Body of pancreas (tissue), 4 donors: ENCODE data around the gene RFK. TPM values are rescaled to one million over a fixed set of nuclear protein-coding genes. Genes with fewer than 3 reads are reported as not detected.

Experiments
- ATAC-seq: fragments of 150-250 bp; one replicate; pipeline ENCODE4 v1.9.1; 2016
- DNase-seq, 4 donors: peaks; one replicate each; pipeline ENCODE4 v3.0.0-alpha.2; 2019
- H3K27ac ChIP-seq, 4 donors: fragments of 200-600 bp; sonication (generic); 1 replicate in 3 of 4; 2 replicates in 1 of 4; pipeline versions ENCODE4 v1.5.1 to v1.6.1; 2016 to 2019; ENCODE audit warnings: mild to moderate bottlenecking in 1 of 4, mixed read lengths in 1 of 4, moderate library complexity in 1 of 4
- H3K27me3 ChIP-seq, 2 donors: fragments of 200-600 bp; sonication (generic); one replicate each; pipeline ENCODE4 v1.6.0; 2016; ENCODE audit warnings: mild to moderate bottlenecking in 1 of 2
- H3K36me3 ChIP-seq, 2 donors: fragments of 200-600 bp; sonication (generic); replicated peaks in 1 of 2; 2 replicates each; pipeline ENCODE4 v1.5.1; 2016; ENCODE audit warnings: low read depth in 2 of 2; ENCODE audit not compliant: insufficient read depth in 1 of 2
- H3K4me1 ChIP-seq: fragments of 200-600 bp; sonication (generic); one replicate; pipeline ENCODE4 v1.6.0; 2016
- H3K4me3 ChIP-seq, 2 donors: fragments of 200-600 bp; sonication (generic); 1 replicate in 1 of 2; 2 replicates in 1 of 2; pipeline ENCODE4 v1.5.1; 2016 to 2019
- H3K9me3 ChIP-seq, 3 donors: fragments of 200-600 bp; sonication (generic); 1 replicate in 2 of 3; 2 replicates in 1 of 3; pipeline ENCODE4 v1.5.1; 2016
- POLR2A ChIP-seq, 3 donors: fragments of 450-650 bp; IDR thresholded peaks; one replicate each; pipeline ENCODE4 v1.6.1; 2016; ENCODE audit warnings: antibody characterized with exemption in 3 of 3, mild to moderate bottlenecking in 2 of 3
- WGBS, 2 donors: methylation state at CpG; one replicate each; pipeline ENCODE4 v1.1.5; 2017; 5-methylcytosine and 5-hydroxymethylcytosine counted together
- intact Hi-C: fragments of 100-400 bp; cut with DNase I; formaldehyde crosslinking; loops from one replicate; pipeline ENCODE4 v1.15.1; 2023
- total RNA-seq, 2 donors: library from RNA; depleted of rRNA; stranded (reverse); fragments of >200 nt; gene quantifications; one replicate each; pipeline ENCODE4 v1.1.0, GENCODE V29; 2016
- TF ChIP-seq, protein P1 (sequence below), 7 experiments: fragments of 450-650 bp in 4 of 7; fragments of 200-600 bp in 3 of 7; sonication (generic) in 3 of 7; IDR thresholded peaks; one replicate each; pipeline ENCODE4 v1.5.1; 2016 to 2019; ENCODE audit warnings: antibody characterized with exemption in 7 of 7

Gene RFK
- total RNA-seq, 2 donors from 2014 or later, result 7.6 to 13.0 TPM

- ATAC-seq, result no peak
- no peaks in the 10 kb centered on the region for H3K9me3 ChIP-seq
- DNase-seq, result no peak
- H3K4me3 ChIP-seq, result no peak overlapping the region
- 57 to 71% methylated on average over 3 of the region's 3 CpGs for WGBS, 2 donors
- H3K4me1 ChIP-seq, result no peaks in the 10 kb centered on the region
- no peaks in the 10 kb centered on the region for H3K36me3 ChIP-seq
- H3K27me3 ChIP-seq, result no peaks in the 10 kb centered on the region
- intact Hi-C loops, result no loop called here
- no peak overlapping the region for H3K27ac ChIP-seq
- TF ChIP-seq POLR2A (IDR thresholded peaks at IDR 0.05), result no peak
- TF ChIP-seq, protein P1, sequence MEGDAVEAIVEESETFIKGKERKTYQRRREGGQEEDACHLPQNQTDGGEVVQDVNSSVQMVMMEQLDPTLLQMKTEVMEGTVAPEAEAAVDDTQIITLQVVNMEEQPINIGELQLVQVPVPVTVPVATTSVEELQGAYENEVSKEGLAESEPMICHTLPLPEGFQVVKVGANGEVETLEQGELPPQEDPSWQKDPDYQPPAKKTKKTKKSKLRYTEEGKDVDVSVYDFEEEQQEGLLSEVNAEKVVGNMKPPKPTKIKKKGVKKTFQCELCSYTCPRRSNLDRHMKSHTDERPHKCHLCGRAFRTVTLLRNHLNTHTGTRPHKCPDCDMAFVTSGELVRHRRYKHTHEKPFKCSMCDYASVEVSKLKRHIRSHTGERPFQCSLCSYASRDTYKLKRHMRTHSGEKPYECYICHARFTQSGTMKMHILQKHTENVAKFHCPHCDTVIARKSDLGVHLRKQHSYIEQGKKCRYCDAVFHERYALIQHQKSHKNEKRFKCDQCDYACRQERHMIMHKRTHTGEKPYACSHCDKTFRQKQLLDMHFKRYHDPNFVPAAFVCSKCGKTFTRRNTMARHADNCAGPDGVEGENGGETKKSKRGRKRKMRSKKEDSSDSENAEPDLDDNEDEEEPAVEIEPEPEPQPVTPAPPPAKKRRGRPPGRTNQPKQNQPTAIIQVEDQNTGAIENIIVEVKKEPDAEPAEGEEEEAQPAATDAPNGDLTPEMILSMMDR (IDR thresholded peaks at IDR 0.05), result no peak
Measured at GRCh38 chr9:76351006-76351405, 43.2 kb downstream of the RFK start.

DNA sequence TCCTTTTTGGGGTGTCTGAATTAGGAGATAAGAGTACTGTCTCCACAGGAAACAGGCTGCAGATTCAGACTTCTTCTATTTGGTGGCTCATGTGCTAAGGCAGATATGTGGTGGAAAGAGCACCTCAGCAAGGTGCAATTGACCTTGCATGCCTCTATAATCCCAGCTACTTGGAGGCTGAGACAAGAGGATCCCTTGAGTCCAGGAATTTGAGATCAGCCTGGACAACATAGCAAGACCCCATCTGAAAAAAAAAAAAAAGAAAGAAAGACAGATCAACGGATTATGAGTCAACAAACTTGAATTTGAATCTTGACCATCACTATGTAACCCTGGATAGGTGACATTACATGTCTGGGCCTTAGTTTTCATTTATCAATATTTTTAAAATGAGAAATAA, 44.4 kb downstream of the RFK start:
- no peaks in the 10 kb centered on the region for H3K27me3 ChIP-seq
- no peak overlapping the region for H3K27ac ChIP-seq
- ATAC-seq (no peak), DNase-seq (no peak)
- no peaks in the 10 kb centered on the region for H3K9me3 ChIP-seq
- intact Hi-C loops, result no loop called here
- 55 to 71% methylated on average over 1 of the region's 1 CpG for WGBS, 2 donors
- H3K4me3 ChIP-seq, result no peak overlapping the region
- H3K36me3 ChIP-seq, result no peaks in the 10 kb centered on the region
- no peaks in the 10 kb centered on the region for H3K4me1 ChIP-seq
- TF ChIP-seq, protein P1 (IDR thresholded peaks at IDR 0.05), result no peak
- no peak for TF ChIP-seq POLR2A (IDR thresholded peaks at IDR 0.05)

GRCh38 chr9:76342858-76343257, 51.4 kb downstream of the RFK start:
- WGBS, 2 donors, result 95 to 96% methylated on average over 2 of the region's 2 CpGs
- ATAC-seq, result no peak
- Histone ChIP-seq H3K4me3 (no peak overlapping the region), H3K9me3 (no peaks in the 10 kb centered on the region), H3K4me1 (no peaks in the 10 kb centered on the region), H3K36me3 (no peaks in the 10 kb centered on the region), H3K27ac (no peak overlapping the region), H3K27me3 (no peaks in the 10 kb centered on the region)
- intact Hi-C loops, result no loop called here
- TF ChIP-seq POLR2A (IDR thresholded peaks at IDR 0.05), result no peak
- TF ChIP-seq, protein P1 (IDR thresholded peaks at IDR 0.05), result no peak
- no peak for DNase-seq

DNA sequence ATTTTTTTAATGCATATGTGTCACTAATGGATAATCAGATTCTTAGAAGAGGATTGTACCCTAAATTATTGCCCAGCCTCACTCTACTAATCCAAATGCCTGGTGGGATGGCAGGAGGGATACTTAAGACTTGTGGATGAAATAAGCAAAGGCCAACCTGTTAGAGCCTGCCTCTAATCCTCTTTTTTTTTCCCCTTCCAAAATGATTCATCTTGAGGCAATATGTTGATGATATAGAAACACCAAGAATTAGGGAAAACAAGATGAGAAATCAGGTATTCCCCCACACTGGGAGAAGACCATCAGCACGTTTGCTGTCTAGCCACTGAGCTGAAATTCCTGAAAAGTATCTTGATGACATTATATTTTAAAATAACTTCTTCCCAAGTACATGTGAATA, 52.0 kb downstream of the RFK start:
- intact Hi-C loops, result no loop called here

DNA sequence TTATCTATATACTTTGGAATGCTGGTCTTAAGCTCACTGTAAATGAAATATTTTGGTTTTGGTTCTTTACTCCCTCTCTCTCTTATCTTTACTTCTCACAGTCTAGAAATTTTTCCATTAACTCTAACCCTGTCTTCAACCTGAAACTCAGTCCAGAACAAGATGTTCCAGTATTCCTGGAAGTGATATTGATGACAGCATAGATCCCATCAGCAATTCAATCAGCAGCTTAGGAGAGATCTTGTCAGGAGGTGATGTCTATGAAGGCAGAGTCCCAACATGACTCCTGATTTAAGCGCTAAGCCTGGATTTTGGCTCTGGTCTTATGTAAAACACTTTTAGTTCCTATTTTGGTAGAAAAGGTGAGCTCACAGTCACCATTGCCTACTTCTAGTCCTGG, 52.6 kb downstream of the RFK start:
- H3K27ac ChIP-seq, result no peak overlapping the region
- no peak for ATAC-seq
- no peaks in the 10 kb centered on the region for H3K9me3 ChIP-seq
- H3K36me3 ChIP-seq, result no peaks in the 10 kb centered on the region
- no peak overlapping the region for H3K4me3 ChIP-seq
- H3K4me1 ChIP-seq, result no peaks in the 10 kb centered on the region
- DNase-seq, result no peak
- no peaks in the 10 kb centered on the region for H3K27me3 ChIP-seq
- intact Hi-C loops, result no loop called here
- TF ChIP-seq POLR2A (IDR thresholded peaks at IDR 0.05), result no peak
- TF ChIP-seq, protein P1 (IDR thresholded peaks at IDR 0.05), result no peak
- 100% methylated on average over 1 of the region's 1 CpG for WGBS, 2 donors

More for the DNA sequence above, 52.0 kb downstream of the RFK start:
- ATAC-seq (no peak), DNase-seq (no peak)
- 89 to 90% methylated on average over 1 of the region's 1 CpG for WGBS, 2 donors
- Histone ChIP-seq H3K27me3 (no peaks in the 10 kb centered on the region), H3K9me3 (no peaks in the 10 kb centered on the region), H3K36me3 (no peaks in the 10 kb centered on the region), H3K27ac (no peak overlapping the region), H3K4me1 (no peaks in the 10 kb centered on the region), H3K4me3 (no peak overlapping the region)
- TF ChIP-seq, protein P1 (IDR thresholded peaks at IDR 0.05), result no peak
- TF ChIP-seq POLR2A (IDR thresholded peaks at IDR 0.05), result no peak
